HG02759 (cell line): ENCODE results near the gene UBE2K.
"Not testable (repeated sequence)": the region's sequence is repeated elsewhere in the genome, so short reads cannot be mapped to it uniquely, and the experiment has no call there.

Experiments used
- ATAC-seq: cut with Tn5 transposase; IDR thresholded peaks from one replicate; pipeline ENCODE4 v1.9.1; 2021; ENCODE audit warnings: mild to moderate bottlenecking, moderate library complexity; ENCODE audit not compliant: unreplicated experiment

UBE2K gene, protein sequence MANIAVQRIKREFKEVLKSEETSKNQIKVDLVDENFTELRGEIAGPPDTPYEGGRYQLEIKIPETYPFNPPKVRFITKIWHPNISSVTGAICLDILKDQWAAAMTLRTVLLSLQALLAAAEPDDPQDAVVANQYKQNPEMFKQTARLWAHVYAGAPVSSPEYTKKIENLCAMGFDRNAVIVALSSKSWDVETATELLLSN

DNA sequence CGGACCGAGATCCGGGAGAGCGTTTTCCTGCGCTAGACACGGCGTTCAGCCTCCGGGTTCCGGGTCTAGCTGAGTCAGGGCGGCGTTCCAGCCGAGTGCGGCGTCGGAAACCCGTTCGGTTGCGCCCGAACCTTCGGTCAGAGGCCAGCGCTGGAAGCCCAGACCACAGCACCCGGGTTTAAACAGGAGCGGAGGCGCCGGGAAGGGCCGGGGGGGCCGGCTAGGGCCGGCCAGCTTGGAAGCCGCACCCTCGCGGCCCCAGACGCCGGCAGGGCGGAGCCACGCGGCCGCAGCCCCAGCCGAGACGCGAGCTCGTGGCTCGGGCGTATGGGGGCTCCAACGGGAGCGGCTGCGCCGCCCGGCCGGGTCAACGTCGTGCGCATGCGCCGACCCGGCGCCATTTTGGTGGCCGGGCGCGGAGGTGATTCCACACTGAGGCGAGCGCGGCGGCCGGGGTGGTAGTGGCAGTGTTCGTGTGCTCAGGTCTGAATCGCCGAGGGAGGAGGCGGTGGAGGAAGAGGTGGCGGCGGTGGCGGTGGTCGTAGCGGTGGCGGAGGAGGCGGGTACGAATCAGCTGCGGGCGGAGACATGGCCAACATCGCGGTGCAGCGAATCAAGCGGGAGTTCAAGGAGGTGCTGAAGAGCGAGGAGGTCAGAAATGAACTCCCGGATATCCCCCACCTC lies at the start of gene UBE2K:
TSS of gene UBE2K (plus strand) at position 397 of the 684 bp plus-strand sequence. CDS start at position 589, 192 bp downstream.
- ATAC-seq = peak; percentile 93

DNA sequence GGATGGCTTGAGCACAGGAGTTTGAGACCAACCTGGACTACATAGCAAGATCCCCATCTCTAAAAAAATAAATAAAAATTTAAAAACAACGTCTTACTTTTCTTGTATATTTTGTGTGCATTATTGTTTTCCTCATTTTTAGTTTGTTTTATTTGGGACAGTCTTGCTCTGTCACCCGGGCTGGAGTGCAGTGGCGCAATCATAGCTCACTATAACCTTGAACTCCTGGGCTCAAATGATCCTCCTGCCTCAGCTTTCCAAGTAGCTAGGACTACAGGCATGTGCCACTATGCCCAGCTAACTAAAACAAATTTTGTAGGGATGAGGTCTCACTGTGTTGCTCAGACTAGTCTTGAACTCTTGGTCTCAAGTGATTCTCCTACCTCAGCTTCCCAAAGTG lies 49.7 kb upstream of the UBE2K start:
- no peak for ATAC-seq

- no peak for ATAC-seq
These were observed 48.9 kb upstream of the UBE2K start for GRCh38 chr4:39648827-39649558.

DNA sequence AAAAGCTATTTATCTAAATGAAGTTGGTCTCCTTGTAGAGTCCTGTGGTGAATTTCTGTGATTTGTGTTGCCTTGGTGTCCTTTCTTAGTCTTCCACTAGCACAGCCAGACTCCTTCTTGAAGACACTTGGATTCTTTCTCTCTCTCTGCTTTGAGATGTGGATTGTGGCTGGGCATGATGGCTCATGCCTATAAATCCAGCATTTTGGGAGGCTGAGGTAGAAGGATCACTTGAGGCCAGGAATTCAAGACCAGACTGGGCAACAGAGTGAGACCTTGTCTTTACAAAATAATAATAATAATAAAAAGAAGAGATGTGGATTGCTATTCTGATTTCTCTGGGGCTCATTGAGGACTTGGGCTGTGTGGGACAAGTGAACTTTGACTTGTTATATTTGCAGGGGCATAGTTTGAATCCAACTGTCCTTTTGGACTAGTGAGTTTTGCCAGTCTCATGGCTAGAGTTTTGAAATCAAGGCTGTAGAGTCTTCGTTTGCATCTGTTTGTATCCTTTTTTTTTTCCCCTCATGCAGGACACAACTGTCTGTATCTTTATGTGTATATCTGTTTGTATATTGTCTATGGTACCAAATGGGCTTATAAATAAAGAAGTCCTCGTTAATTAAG lies 48.2 kb upstream of the UBE2K start:
- no peak for ATAC-seq

- ATAC-seq = not testable (repeated sequence)
These were observed 46.4 kb upstream of the UBE2K start for GRCh38 chr4:39651586-39651985.

DNA sequence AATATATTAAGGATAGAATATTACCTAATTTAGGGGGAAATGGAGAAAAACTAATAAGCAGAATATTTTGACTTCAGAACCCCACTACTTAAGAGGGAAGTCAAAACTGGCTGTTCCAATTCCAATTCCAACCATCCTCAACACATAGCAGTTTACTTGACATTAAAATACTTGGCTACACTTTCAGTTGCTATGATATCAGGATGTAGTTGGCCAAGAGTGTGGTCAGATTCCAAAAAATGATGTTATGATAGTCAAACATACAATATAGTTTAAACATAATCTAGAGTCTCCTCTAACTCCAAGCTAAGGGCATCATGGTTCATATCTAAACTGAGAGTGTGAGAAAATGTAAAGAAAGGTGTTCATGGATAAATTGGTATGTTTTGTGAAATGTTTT lies 42.7 kb upstream of the UBE2K start:
- ATAC-seq = no peak

DNA sequence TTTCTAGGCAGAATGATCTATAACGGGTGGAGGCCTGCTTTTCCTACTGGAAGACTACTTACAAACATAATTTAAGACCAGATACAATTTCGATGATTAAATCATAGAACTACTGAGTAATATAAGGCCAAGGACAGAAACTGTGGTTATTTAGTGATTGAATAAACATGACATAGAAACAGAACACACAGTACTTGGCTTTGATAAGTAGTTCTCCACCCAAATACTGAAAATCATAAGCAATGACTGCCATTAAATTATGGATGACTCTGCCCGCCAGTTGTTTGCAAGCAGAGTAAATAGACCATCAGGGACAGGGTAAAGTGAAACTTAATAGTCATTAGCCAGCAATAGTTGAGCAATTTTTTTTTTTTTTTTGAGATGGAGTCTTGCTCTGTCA lies 42.1 kb upstream of the UBE2K start:
- ATAC-seq = no peak

DNA sequence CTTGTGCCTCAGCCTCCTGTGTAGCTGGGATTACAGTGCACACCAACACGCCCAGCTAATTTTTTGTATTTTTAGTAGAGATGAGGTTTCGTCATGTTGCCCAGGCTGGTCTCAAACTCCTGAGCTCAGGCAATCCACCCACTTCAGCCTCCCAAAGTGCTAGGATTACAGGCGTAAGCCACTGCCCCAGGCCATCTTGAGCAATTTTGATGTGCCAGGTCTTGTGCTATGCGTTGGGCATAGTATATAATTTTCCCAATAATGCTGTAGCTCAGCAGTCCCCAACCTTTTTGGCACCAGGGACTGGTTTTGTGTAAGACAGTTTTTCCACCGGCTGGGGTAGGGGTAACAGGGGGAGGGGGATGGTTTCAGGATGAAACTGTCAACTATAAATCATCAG lies 41.3 kb upstream of the UBE2K start:
- ATAC-seq = not testable (repeated sequence)

GRCh38 chr4:39657465-39657864 lies 40.5 kb upstream of the UBE2K start:
- peak; percentile 80 for ATAC-seq

DNA sequence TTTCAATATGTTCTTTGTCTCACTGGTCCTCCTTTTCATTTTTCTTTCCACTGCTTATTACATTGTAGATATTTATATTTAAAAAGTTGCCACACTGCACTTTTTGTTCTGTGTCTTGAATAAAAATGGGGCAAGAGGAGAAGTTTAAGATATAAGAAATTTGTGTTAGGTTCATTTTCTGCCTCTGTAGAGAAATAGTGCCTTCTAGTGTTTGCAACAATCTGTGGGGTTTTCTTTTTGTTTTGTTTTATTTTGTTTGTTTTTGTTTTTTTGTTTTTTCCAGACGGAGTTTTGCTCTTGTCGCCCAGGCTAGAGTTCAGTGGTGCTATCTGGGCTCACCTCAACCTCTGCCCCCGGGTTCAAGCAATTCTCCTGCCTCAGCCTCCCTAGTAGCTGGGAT lies 39.2 kb upstream of the UBE2K start:
- ATAC-seq = no peak

- no peak for ATAC-seq
These were observed 37.9 kb upstream of the UBE2K start for GRCh38 chr4:39660045-39660444.

- ATAC-seq = no peak
These were observed 37.2 kb upstream of the UBE2K start for GRCh38 chr4:39660757-39661156.

DNA sequence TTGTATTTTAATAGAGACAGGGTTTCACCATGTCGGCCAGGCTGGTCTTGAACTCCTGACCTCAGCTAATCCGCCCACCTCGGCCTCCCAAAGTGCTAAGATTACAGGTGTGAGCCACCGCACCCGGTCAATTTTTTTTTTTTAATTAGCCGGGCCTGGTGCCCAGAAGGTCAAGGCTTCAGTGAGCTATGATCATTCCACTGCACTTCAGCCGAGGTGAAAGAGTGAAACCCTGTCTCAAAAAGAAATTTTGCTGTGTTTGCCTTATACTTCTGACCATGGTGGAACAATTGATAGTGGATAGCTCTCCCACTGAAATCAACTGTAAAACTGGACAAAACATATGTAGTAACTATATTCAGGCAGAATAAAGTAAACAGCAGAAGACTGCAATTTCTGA lies 35.3 kb upstream of the UBE2K start:
- ATAC-seq = no peak

DNA sequence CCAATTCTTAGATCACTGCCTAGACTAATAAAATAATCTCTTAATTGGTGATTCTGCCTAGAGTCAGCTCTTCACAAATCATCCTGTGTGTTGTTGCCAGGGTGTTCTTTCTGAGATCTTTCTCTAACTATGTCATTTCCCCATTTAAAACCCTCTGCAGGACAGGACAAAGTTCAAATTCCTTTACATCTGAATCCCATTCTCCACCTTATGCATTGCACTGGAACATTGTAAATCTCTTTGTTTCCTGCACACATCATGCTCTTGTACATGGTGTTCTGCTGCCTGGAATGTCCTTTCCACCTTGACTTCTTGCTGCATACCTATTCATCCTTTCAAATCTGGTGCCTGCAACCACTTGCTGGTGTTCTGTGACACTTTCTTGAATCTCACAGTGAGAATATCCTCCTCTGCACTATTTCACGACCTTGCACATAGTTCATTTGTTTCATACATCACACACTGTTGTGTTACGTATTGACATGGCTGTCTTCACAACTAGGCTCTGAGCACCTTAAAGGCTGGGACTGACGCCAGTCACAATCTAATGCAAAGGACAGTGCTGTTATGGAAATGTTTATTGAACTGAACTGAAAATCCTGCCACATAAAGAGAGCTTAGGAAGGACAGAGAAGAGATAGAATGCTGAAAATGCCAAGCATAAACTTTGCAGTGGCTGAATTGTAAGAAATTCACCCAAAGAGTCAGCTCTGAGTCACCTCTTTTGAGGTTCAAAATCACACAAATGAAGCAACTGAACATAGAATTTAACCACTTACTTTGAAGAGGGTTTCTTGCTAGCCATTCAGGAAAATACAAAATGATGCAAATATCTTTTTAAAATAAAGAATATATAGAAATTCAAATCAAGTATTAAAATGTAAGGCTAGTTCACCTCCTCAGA lies 32.9 kb upstream of the UBE2K start:
- no peak for ATAC-seq

GRCh38 chr4:39667706-39668105 lies 30.2 kb upstream of the UBE2K start:
- no peak for ATAC-seq

DNA sequence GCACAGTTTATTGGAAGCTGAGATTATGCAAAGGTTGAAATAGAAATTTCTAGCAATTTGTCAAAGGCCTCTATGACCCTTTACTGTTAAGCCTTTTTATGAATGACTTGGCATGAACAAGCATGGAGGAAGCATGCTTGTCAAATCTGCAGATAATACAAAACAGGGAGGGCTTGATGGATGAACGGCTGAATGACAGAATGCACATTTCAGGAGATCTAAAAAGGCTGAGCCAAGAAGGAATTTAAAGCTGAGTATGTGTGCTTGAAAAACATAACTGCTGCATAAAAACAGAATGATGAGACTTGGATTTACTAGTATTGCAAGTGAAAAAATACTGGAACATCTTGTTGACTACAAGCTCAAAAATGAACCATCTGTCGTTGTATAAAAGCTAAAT lies 29.0 kb upstream of the UBE2K start:
- ATAC-seq = no peak

- not testable (repeated sequence) for ATAC-seq
These were observed 27.6 kb upstream of the UBE2K start for GRCh38 chr4:39670296-39670695.

DNA sequence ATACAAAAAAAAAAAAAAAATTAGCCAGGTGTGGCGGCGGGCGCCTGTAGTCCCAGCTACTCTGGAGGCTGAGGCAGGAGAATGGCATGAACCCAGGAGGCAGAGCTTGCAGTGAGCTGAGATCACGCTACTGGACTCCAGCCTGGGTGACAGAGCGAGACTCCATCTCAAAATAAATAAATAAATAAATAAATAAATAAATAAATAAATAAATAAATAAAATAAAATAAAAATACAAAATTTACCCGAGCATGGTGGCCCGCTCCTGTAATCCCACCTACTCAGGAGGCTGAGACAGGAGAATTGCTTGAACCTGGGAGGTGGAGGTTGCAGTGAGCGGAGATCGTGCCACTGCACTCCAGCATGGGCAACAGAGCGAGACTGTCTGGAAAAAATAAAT lies 22.3 kb upstream of the UBE2K start:
- ATAC-seq = not testable (repeated sequence)

GRCh38 chr4:39681003-39681402 lies 16.9 kb upstream of the UBE2K start:
- ATAC-seq = not testable (repeated sequence)

DNA sequence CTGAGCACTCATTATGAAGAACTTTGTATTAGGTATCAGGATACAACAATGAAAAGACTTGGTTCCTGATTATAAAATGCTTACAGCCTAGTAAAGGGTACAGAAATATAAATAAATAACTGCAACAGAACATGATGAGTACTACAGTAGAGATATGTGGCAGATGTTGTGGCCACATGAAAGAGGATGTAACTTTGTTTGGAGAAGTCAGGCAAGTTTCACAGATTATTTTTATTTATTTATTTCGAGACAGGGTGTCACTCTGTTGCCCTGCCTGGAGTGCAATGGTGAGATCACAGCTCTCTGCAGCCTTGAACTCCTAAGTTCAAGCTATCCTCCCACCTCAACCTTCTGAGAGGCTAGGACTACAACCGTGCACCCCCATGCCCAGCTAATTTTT lies 15.8 kb upstream of the UBE2K start:
- peak; percentile 93 for ATAC-seq

- ATAC-seq = no peak
These were observed 11.9 kb upstream of the UBE2K start for GRCh38 chr4:39685990-39686389.
